ENCODE measurements around the gene COL11A1.
"Not testable (repeated sequence)": the region's sequence is repeated elsewhere in the genome, so short reads cannot be mapped to it uniquely, and the experiment has no call there.

The COL11A1 gene

GRCh38 chr1:102833151-102833550 lies 275.2 kb downstream of the COL11A1 start:
- no peak for DNase-seq

DNA sequence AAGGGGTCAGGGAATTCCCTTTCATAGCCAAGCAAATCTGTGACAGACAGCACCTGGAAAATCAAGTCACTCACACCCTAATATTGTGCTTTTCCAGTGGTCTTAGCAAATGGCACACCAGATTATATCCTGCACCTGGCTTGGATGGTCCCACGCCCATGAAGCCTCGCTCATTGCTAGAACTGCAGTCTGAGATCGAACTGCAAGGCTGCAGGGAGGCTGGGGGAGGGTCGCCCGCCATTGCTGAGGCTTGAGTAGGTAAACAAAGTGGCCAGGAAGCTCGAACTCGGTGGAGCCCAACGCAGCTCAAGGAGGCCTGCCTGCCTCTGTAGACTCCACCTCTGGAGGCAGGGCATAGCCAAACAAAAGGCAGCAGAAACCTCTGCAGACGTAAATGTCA lies 281.6 kb downstream of the COL11A1 start:
- not testable (repeated sequence) for DNase-seq
